ENCODE data around the gene ADARB2.

The ADARB2 gene

DNA sequence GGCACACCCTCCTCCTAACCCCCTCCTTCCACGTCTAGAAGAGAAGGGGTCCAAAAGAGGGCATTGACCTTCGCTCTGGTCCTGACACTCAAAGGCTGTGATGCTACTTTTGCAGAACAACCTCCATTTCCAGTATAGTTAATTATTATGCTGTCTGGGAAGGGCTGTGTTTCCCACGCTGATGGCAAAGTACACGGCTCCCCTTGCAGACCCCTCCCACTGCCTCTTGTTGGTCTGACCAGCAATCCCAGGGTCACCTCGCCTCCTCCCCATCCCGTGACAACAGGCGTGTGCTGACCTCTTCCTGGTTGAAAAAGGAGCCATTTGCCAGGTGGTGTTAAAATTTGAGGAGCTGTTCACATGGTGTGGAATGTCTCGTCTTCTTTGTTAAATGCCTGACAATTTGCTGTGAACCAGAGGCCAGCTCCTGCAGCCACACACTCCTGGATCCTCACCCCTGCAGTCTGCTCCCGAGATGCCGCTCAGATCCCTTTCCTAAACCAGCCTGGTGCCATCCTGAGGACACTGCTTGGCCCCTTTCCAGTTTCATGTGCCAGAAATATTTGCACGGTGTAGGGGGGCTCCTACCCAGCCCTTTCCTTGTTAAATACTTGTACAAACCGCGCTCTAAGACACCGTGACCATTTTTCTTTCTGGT lies 359.5 kb downstream of the ADARB2 start:
- no peak overlapping the region for H3K27ac ChIP-seq
- ChIA-PET CTCF (no interaction called here), POLR2A (ENCODE audit: low non-redundant PET) (no interaction called here)
- no peak for DNase-seq (ENCODE audit: low spot score)
- TF ChIP-seq, protein P1, sequence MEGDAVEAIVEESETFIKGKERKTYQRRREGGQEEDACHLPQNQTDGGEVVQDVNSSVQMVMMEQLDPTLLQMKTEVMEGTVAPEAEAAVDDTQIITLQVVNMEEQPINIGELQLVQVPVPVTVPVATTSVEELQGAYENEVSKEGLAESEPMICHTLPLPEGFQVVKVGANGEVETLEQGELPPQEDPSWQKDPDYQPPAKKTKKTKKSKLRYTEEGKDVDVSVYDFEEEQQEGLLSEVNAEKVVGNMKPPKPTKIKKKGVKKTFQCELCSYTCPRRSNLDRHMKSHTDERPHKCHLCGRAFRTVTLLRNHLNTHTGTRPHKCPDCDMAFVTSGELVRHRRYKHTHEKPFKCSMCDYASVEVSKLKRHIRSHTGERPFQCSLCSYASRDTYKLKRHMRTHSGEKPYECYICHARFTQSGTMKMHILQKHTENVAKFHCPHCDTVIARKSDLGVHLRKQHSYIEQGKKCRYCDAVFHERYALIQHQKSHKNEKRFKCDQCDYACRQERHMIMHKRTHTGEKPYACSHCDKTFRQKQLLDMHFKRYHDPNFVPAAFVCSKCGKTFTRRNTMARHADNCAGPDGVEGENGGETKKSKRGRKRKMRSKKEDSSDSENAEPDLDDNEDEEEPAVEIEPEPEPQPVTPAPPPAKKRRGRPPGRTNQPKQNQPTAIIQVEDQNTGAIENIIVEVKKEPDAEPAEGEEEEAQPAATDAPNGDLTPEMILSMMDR (conservative IDR thresholded peaks at IDR 0.05; ENCODE audit: low read depth): no peak

DNA sequence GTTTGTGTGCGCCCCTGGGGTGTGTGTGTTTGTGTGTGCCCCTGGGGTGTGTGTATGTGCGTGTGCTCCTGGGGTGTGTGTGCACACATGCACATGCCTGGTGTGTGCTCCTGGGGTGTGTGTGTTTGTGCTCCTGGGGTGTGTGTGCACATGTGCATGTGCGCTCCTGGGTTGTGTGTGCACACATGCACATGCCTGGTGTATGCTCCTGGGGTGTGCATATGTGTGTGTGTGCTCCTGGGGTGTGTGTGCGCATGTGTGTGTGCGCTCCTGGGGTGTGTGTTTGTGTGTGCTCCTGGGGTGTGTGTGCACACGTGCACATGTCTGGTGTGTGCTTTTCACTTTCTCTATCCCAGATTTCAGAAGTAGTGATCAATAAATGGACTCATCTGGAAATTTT lies 360.1 kb downstream of the ADARB2 start:
- TF ChIP-seq, protein P1 (conservative IDR thresholded peaks at IDR 0.05; ENCODE audit: low read depth): no peak
- ChIA-PET CTCF (no interaction called here), POLR2A (ENCODE audit: low non-redundant PET) (no interaction called here)
- H3K27ac ChIP-seq: no peak overlapping the region
- DNase-seq (ENCODE audit: low spot score): no peak

DNA sequence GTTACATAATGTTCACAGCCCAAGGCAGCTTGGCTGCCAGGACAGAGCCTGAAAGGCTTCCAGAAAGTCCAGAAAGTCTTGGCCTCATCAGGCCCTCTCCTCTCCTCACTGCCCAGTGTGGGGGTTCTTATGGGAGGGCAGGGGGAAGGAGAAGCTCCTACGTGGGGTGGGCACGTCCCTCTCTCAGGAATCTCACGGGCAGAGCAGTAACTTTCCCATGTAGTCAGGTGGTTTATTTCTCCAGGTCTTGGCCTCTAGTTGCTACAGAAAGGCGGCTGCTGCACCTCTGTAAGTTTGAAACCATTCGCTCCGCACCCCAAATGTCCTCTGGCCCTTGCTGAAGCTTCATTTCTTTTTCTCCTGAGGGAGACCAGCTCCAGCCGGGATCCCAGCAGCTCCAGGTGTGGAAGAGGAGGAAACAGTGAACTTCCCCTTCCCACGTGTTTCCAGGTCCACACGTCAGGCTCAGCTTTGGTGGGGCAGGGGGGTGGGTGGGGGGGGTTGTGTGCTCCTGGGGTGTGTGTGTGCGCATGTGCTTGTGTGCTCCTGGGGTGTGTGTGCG lies 360.9 kb downstream of the ADARB2 start:
- POLR2A ChIA-PET (ENCODE audit: low non-redundant PET): no interaction called here
- TF ChIP-seq, protein P1 (conservative IDR thresholded peaks at IDR 0.05; ENCODE audit: low read depth): no peak
- DNase-seq (ENCODE audit: low spot score): no peak
- H3K27ac ChIP-seq: no peak overlapping the region
- CTCF ChIA-PET: interaction anchor here (0.6 kb wide), 1 partner anchor 1151 kb away, joined by 4 read pairs; no protein-coding TSS in a partner anchor

DNA sequence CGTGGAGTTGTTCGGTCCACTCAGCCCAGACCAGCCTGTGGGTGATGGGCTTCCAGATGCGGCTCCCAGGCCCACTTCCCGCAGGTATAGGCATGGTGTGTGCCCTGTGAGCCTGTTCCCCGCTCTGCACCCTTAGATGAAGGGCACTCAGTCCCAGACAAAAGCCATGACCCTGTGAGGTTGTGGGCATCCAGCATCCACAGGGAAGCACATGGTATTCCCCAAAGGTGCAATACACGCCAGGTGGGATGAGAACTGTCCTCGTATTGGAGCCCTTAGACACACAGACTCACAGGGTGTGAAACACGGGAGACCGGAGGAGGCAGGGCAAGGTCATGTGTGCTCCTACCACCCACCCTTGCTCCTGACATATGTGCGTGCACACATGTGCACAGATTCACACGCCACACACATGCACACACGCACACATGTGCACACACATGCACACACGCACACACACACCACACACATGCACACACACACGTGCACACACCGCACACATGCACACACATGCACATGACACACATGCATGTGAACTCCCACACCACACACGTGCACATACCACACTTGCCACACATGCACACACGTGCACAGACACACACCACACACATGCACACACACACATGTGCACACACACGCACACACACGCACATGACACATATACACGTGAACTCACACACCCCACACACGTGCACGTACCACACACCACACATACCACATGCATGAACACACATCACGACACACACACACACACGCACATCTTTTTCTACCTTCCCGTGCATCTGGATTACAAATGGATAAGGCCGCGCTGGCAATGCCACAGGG lies 361.8 kb downstream of the ADARB2 start:
- H3K27ac ChIP-seq: no peak overlapping the region
- TF ChIP-seq, protein P1 (conservative IDR thresholded peaks at IDR 0.05; ENCODE audit: low read depth): no peak
- DNase-seq (ENCODE audit: low spot score): no peak
- CTCF ChIA-PET: no interaction called here
- POLR2A ChIA-PET (ENCODE audit: low non-redundant PET): no interaction called here

DNA sequence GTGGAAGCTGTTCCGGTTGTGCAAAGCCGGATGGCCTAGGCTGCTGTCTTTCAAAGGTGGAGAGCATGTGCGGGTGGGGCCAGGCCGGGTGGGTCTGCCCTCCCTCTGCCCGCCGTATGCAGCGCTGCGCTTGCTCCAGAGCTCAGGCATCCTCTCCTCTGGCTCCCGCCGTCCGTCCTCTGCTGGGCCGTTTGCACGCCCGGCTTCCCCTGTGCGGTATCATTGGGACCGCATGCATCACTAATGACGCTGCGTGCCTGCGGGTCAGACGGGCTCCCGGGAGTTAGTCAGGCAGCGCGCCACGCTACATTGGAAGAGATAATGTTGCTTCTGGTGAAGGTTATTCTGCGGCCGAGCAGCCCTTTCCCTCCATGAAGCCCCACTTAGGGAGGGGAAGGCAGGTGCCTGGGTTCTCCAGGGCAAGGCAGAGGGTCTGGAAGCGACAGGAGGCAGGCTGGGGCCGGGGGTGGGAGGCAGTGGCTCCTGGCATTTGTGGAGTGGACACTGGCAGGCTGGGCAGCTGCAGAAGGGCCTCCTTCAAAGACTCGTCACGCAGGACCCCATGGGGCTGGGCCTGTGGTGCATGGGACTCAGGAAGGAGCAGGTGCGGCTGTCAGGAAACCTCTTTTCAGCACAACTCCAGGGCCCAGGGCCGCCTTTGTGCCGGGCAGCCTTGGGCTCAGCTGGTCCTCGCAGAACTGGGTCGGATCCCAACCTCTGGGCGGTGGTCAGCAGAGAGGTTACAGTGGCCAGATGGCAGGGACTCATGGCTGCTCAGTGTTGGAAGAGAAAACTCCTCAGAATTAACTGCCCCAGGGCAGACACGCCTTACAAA lies 362.6 kb downstream of the ADARB2 start:
- POLR2A ChIA-PET (ENCODE audit: low non-redundant PET): no interaction called here
- DNase-seq (ENCODE audit: low spot score): no peak
- TF ChIP-seq, protein P1 (conservative IDR thresholded peaks at IDR 0.05; ENCODE audit: low read depth): no peak
- CTCF ChIA-PET: no interaction called here
- H3K27ac ChIP-seq: no peak overlapping the region

DNA sequence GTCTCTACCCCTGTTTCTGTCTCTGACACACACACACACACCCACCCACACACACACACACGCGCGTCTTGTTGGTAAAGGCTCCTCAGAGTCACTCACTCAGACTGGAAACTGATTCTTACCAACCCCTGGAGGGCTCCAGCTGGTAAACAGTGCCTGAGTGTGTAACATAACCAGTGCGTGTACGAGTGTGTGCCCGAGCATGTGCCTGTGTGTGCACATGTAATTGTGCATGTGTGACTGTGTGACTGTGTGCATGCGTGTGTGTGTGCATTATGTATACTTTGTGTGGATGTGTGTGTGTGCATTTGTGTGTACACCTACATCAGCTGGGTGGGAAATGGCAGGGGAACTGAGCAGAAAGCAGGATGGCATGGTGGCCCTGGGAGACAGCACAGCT lies 364.0 kb downstream of the ADARB2 start:
- DNase-seq (ENCODE audit: low spot score): no peak
- ChIA-PET CTCF (interaction anchor here (0.6 kb wide), 1 partner anchor 252 kb away, joined by 6 read pairs; no protein-coding TSS in a partner anchor), POLR2A (ENCODE audit: low non-redundant PET) (no interaction called here)
- H3K27ac ChIP-seq: no peak overlapping the region
- TF ChIP-seq, protein P1 (conservative IDR thresholded peaks at IDR 0.05; ENCODE audit: low read depth): no peak
